Fibroblast of pulmonary artery (primary cell): ENCODE measurements around the gene ERO1A.

Experiments
- DNase-seq: peaks from one replicate; pipeline ENCODE4 v3.0.0-alpha.2; 2010; ENCODE audit warnings: low read depth
- H3K4me3 ChIP-seq: replicated peaks from 2 replicates; pipeline ENCODE4 v1.5.1; 2011; ENCODE audit warnings: low read depth, mild to moderate bottlenecking, control low read depth, low read length, moderate library complexity
- CTCF ChIP-seq: IDR thresholded peaks from 2 replicates; pipeline ENCODE4 v1.5.1; 2011; ENCODE audit warnings: mild to moderate bottlenecking, control low read depth, low read length, inconsistent platforms; ENCODE audit errors: missing control alignments

Gene ERO1A, protein sequence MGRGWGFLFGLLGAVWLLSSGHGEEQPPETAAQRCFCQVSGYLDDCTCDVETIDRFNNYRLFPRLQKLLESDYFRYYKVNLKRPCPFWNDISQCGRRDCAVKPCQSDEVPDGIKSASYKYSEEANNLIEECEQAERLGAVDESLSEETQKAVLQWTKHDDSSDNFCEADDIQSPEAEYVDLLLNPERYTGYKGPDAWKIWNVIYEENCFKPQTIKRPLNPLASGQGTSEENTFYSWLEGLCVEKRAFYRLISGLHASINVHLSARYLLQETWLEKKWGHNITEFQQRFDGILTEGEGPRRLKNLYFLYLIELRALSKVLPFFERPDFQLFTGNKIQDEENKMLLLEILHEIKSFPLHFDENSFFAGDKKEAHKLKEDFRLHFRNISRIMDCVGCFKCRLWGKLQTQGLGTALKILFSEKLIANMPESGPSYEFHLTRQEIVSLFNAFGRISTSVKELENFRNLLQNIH

GRCh38 chr14:52695481-52696091 is at the start of gene ERO1A:
ERO1A (minus strand) TSS chr14:52695558; CDS start chr14:52695481, 77 bp downstream.
- peak; percentile 87 for DNase-seq
- TF ChIP-seq CTCF = no peak
- peak within 1 kb of the TSS; percentile 91 for H3K4me3 ChIP-seq

- no peak for TF ChIP-seq CTCF
- no peak for DNase-seq
- no peak overlapping the region for H3K4me3 ChIP-seq
These were observed 46.5 kb upstream of the ERO1A start for GRCh38 chr14:52741865-52742264.

DNA sequence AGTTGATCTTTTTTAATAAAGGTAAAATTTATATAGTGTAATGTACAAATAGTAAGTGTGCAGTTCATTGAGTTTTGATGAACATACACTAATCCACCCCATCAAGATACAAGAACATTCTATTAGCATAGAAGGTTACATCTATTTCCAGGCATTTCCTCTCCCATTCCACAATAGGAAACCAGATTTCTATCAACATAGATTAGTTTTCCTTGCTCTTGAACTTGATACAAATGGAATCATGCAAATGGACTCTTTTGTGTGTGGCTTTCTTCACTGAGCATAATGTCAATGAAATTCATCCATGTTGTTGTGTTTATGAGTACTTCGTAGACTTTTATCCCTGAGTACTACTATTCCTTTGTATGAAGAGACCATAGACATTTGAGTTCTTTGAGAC is 45.4 kb upstream of the ERO1A start:
- no peak overlapping the region for H3K4me3 ChIP-seq
- peak; percentile 10 for DNase-seq

GRCh38 chr14:52738409-52738808 is 43.1 kb upstream of the ERO1A start:
- no peak overlapping the region for H3K4me3 ChIP-seq
- TF ChIP-seq CTCF = no peak
- no peak for DNase-seq

More for the DNA sequence above, 45.4 kb upstream of the ERO1A start:
- TF ChIP-seq CTCF = no peak

- H3K4me3 ChIP-seq = no peak overlapping the region
- no peak for DNase-seq
- no peak for TF ChIP-seq CTCF
These were observed 40.6 kb upstream of the ERO1A start for GRCh38 chr14:52735921-52736489.

- H3K4me3 ChIP-seq = no peak overlapping the region
- TF ChIP-seq CTCF = no peak
- DNase-seq = no peak
These were observed 38.5 kb upstream of the ERO1A start for GRCh38 chr14:52733824-52734223.
